D721Med (cell line): ENCODE results near the gene RUNX3.

Experiments used
- DNase-seq: peaks from one replicate; pipeline ENCODE4 v3.0.0; 2011; ENCODE audit warnings: low spot score; ENCODE audit not compliant: insufficient read length
- FAIRE-seq: peaks from 2 replicates; lab custom pipeline; 2011; peaks lifted over from hg19 to GRCh38; lab: Jason Lieb, UNC
- TF ChIP-seq, protein P1 (sequence below): IDR thresholded peaks from 2 replicates; pipeline ENCODE4 v1.5.1; 2012; ENCODE audit warnings: mild to moderate bottlenecking, control low read depth; ENCODE audit not compliant: insufficient read depth; ENCODE audit errors: missing control alignments

The RUNX3 gene

DNA sequence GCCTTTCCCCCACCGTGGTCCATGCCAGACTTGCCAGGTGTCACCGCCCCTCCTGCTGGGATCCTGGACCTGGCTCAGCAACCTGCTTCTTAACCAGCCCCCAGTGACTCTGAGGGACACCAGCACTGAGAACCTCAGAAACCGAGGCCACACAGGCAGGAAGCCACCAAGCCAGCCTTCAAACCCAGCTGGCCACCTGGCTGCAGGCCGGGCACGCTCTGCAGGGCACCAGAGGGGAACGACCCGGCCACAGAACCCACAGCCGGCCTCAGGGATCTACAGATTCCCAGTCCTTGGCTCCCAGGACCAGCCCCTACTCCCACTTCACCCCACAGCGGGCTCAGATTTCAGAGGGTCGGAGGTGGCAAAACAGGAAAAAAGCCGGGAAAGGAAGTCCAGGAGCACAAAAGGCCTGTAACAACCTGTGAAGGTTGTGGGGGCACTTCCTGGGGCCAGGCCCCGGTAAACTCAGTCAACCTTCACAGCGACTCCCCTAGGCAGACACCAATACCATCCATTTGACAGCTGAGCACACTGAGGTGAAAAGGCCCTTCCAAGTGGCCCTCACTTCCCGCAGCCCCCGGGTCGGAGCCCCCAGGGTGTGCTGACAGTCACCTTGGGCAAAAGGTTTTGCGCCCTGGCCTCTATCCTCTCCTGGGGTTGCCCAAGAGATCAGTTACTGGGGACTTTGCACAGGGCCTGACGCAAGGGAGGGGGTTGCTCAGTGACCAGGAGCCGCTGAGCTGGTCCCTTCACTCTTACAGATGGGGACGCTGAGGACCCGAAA lies 14.1 kb downstream of the RUNX3 start:
- DNase-seq (no peak), FAIRE-seq (no peak)
- TF ChIP-seq, protein P1, sequence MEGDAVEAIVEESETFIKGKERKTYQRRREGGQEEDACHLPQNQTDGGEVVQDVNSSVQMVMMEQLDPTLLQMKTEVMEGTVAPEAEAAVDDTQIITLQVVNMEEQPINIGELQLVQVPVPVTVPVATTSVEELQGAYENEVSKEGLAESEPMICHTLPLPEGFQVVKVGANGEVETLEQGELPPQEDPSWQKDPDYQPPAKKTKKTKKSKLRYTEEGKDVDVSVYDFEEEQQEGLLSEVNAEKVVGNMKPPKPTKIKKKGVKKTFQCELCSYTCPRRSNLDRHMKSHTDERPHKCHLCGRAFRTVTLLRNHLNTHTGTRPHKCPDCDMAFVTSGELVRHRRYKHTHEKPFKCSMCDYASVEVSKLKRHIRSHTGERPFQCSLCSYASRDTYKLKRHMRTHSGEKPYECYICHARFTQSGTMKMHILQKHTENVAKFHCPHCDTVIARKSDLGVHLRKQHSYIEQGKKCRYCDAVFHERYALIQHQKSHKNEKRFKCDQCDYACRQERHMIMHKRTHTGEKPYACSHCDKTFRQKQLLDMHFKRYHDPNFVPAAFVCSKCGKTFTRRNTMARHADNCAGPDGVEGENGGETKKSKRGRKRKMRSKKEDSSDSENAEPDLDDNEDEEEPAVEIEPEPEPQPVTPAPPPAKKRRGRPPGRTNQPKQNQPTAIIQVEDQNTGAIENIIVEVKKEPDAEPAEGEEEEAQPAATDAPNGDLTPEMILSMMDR, result no peak

DNA sequence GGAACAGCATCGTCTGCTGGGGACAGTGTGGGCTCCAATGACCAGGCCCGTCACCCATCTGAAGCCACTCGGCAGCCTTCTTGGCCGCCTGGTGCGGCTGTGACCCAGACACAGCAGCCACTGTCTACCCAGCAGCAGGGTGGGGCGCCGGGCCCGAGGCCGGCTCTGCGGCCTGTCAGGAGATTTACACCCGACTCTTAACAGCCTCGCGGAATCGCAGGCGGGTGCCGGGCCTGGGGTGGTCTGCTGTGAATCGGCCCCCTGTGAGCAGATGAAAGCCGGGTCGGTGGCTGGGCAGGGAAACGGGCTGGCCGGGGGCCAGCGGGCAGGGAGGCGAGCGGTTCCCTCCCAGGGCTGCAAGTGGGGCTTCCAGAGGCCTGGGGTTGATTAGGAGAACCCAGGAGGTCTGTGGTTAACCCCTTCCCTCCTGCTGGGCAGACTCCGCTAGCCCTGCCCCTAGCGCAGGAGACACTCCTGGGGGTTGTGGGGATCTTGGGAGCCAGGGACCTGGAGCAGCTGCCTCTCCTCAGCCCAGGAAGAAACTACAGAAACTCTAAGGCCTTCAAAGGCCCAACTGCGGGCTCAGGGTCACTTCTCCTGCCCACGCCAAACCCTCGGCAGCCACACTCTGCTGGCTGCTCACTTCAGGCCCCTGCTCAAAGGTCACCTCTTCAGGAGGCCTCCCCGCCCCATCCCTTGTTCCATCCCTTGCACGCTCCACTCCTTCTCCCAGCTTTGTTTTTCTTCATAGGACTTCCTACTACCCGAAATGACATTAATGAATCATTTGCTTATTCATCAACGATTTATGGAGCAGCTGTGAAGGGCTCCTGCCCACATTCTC lies 15.6 kb downstream of the RUNX3 start:
- FAIRE-seq, result no peak

DNA sequence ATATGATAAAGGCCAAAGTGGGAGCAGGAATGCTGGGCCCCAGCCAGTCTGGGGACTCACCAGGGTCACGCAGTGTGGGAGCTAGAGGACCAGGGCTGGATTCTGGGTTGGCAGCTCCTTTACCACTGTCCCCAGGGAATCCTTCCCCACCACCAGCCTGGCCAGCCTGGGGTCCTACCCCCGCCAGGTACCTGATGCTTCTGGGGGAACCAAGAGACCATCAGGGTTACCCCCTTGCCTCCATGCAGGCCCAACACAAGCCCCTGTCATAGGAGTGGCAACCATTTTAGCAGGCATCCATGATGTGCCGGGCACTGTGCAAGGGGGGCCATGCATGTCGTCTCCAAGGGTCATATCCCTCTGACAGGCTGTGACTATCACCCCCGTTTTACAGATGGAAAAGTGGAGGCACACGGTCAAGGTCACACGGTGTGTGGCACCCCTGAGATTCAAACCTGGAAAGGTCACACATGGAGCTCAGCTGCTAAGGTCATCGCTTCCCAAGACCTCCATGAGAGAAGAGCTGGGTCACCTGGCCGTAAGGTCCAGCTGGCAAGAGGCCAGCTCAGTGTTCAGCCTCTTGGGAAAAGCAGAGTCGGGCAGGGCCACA lies 16.4 kb downstream of the RUNX3 start:
- DNase-seq (no peak), FAIRE-seq (no peak)
- TF ChIP-seq, protein P1, result no peak

More for the DNA sequence above, 15.6 kb downstream of the RUNX3 start:
- DNase-seq, result no peak
- TF ChIP-seq, protein P1, result no peak

DNA sequence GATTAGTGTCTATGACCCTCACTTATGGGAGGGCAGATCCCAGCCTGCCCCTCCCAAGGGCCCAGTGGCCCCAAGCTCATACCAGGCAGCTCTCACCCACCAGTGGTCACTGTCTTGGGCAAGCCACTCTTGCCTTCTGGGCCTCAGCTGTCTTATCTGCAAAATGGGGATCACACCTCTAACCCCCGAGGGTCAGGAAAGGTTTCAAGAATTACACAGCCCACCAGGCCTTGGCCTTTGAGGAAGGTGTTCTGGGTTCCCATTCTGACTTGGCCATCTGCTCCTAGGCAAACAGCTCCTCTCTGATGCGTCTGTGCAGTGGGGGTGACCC lies 16.8 kb downstream of the RUNX3 start:
- DNase-seq (no peak), FAIRE-seq (no peak)
- TF ChIP-seq, protein P1, result no peak

DNA sequence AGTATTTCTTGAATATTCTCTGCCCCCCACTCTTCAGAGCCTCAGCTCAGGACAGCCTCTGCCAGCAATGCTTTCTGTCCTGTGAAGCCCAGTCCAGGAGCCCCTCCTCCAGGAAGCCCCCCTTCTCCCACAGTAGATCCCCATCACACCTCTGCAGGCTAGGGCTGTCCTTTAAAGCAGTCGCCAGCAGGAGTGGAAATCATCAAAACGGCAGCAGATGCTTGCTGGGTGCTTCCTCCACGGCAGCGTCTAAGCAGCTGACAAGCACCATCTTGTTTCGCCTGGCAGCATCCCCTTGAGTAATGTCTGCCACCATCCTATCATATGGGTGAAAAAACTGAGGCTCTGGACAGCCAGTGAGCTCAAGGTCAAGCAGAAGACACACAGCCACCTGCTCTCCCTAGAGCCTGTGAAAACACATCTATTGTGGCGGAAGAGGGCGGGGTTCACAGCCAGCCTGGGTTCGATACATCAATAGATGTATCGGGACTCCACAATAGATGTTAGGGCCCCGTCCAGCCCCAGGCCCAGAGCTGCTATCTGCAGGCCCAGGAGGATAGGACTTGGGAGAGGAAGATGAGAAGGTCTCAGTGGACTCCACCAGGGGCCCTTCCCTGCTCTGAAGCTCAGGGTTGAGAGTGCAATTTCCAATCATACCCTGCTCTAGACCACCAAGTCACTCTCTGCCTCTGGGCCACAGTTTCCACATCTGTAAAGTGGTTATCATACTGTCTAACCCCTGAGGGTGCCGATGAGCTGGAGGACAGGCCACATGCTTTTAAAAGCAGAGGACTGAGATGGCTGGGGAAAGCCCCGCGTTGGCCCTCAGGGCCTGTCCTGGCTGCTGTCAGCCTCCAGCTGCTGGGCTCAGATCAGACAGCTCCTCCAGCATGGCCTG lies 17.5 kb downstream of the RUNX3 start:
- FAIRE-seq (no peak), DNase-seq (no peak)
- TF ChIP-seq, protein P1, result no peak

DNA sequence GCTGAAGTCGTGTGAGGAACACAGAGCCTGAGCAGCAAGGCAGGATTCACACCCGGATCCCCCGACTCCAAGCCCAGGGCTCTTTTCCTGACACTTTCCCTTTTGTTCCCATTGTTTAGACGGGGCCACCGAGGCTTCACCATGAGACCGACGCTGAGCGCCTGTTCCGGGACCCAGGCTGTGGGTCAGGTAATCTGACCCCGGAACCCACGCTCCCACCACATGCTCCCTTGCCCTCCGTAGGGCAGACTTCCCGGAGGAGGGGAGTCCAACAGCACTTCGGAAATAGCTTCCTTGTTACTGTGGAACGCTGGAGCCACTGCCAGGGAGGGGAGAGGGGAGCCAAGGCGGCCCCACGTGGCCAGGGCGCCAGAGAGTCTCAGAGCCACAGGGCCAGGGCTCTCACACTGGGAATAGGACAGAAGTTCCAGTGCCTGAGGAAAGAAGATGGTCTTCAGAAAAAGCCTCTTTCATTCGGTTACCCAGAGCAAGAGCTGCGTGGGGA lies 18.4 kb downstream of the RUNX3 start:
- no peak for FAIRE-seq
- TF ChIP-seq, protein P1, result no peak
- no peak for DNase-seq
